OCI-LY1 (cell line): ENCODE results near the gene FRS2.

ENCODE experiments used
- EZH2 ChIP-seq: fragments of 200-600 bp; sonication (generic), shearing (Covaris generic); IDR thresholded peaks from 2 replicates; pipeline ENCODE4 v1.8.0; 2017; ENCODE audit warnings: borderline replicate concordance, mixed run types, mild to moderate bottlenecking, antibody characterized with exemption, low read length, moderate library complexity, mixed read lengths
- TF ChIP-seq, protein P1 (sequence below): fragments of 200-600 bp; sonication (generic), shearing (Covaris generic); IDR thresholded peaks from 2 replicates; pipeline ENCODE4 v1.5.1; 2017; ENCODE audit warnings: mild to moderate bottlenecking, antibody characterized with exemption, low read length, moderate library complexity, mixed read lengths

DNA sequence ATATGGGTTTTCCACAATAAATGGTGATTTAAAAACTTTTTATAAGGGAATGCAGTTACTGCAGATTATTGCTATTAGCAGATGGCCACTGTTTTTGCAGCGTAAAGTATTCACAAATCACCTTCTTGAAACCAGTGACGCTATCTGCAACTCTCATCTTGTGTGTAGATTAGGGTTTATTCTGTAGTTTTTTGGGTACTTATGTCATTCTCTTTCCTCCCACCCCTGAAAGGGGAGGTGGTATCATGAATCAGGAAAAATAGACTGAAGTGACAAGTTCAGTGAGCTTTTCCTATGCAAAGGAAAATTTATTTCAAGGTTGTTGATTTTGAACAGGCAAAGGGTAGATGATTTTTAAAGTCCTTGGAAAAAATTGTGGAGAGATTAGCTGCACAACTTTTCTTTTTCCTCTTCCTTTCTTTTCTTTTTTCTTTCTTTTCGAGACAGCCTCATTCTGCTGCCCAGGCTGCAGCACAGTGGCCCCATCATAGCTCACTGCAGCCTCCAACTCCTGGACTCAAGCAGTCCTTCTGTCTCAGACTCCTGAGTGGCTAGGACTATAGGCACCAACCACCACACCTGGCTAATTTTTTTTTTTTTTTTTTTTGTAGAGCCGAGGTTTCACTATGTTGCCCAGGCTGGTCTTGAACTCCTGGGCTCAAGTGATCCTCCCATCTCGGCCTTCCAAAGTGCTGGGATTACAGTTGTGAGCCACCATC is 1.6 kb downstream of the FRS2 start:
- TF ChIP-seq, protein P1, sequence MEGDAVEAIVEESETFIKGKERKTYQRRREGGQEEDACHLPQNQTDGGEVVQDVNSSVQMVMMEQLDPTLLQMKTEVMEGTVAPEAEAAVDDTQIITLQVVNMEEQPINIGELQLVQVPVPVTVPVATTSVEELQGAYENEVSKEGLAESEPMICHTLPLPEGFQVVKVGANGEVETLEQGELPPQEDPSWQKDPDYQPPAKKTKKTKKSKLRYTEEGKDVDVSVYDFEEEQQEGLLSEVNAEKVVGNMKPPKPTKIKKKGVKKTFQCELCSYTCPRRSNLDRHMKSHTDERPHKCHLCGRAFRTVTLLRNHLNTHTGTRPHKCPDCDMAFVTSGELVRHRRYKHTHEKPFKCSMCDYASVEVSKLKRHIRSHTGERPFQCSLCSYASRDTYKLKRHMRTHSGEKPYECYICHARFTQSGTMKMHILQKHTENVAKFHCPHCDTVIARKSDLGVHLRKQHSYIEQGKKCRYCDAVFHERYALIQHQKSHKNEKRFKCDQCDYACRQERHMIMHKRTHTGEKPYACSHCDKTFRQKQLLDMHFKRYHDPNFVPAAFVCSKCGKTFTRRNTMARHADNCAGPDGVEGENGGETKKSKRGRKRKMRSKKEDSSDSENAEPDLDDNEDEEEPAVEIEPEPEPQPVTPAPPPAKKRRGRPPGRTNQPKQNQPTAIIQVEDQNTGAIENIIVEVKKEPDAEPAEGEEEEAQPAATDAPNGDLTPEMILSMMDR = no peak
- no peak for TF ChIP-seq EZH2
